A673 (cell line): ENCODE data around the gene GPR26. TPM values are rescaled to one million over a fixed set of nuclear protein-coding genes. Genes with fewer than 3 reads are reported as not detected.

Experiments used
- BruUV-seq: library from RNA; stranded (reverse); fragments of 400-500 nt; replicated peaks from 2 replicates; lab custom pipeline; 2021; lab: Mats Ljungman, UMichigan
- CTCF ChIA-PET: fragments of 300-600 bp; sonication (Branson Sonifier 250); formaldehyde crosslinking; loops from one replicate; lab custom pipeline; 2022; ENCODE audit warnings: antibody characterized with exemption; lab: Charles Lee
- POLR2A ChIA-PET: fragments of 300-600 bp; sonication (Branson Sonifier 250); formaldehyde crosslinking; loops from one replicate; lab custom pipeline; 2022; ENCODE audit warnings: antibody characterized with exemption; ENCODE audit not compliant: low non-redundant PET; lab: Charles Lee
- DNase-seq: peaks from one replicate; pipeline ENCODE4 v3.0.0-alpha.2; 2015; ENCODE audit warnings: low spot score
- H3K27ac ChIP-seq: fragments of 200-600 bp; sonication (generic); 2 replicates; pipeline ENCODE4 v1.5.1; 2016; ENCODE audit warnings: mixed run types, low read depth, mild to moderate bottlenecking, mixed read lengths, antibody characterized with exemption, low read length; ENCODE audit not compliant: poor library complexity, severe bottlenecking
- H3K27me3 ChIP-seq: fragments of 200-600 bp; sonication (generic); replicated peaks from 2 replicates; pipeline ENCODE4 v1.6.1; 2017; ENCODE audit warnings: mixed run types, low read depth, mild to moderate bottlenecking, mixed read lengths, antibody characterized with exemption, low read length; ENCODE audit not compliant: insufficient read depth, poor library complexity
- H3K36me3 ChIP-seq: fragments of 200-600 bp; sonication (generic); 2 replicates; pipeline ENCODE4 v1.6.1; 2016; ENCODE audit warnings: mixed run types, mild to moderate bottlenecking, mixed read lengths, antibody characterized with exemption, low read length; ENCODE audit not compliant: insufficient read depth, poor library complexity, severe bottlenecking
- H3K4me1 ChIP-seq: fragments of 200-600 bp; sonication (generic); 2 replicates; pipeline ENCODE4 v1.6.1; 2017; ENCODE audit warnings: mixed run types, mild to moderate bottlenecking, mixed read lengths, antibody characterized with exemption, low read length; ENCODE audit not compliant: insufficient read depth, poor library complexity, severe bottlenecking
- H3K4me3 ChIP-seq: fragments of 200-600 bp; sonication (generic); 2 replicates; pipeline ENCODE4 v1.5.1; 2016; ENCODE audit warnings: low read depth, mixed run types, mild to moderate bottlenecking, mixed read lengths, low read length; ENCODE audit not compliant: poor library complexity, severe bottlenecking
- H3K9me3 ChIP-seq: fragments of 200-600 bp; sonication (generic); 2 replicates; pipeline ENCODE4 v1.6.1; 2016; ENCODE audit warnings: mixed run types, low read depth, mild to moderate bottlenecking, mixed read lengths, antibody characterized with exemption, low read length; ENCODE audit not compliant: poor library complexity, severe bottlenecking
- CTCF ChIP-seq: fragments of 300-800, 200-600 bp; sonication (generic); conservative IDR thresholded peaks from 2 replicates; pipeline ENCODE4 v1.5.1; 2017; ENCODE audit warnings: low read depth, mild to moderate bottlenecking, antibody characterized with exemption, low read length, moderate library complexity, mixed read lengths
- EZH2 ChIP-seq: fragments of 200-600 bp; sonication (generic); IDR thresholded peaks from 2 replicates; pipeline ENCODE4 v1.6.1; 2017; ENCODE audit warnings: borderline replicate concordance, low read depth, mild to moderate bottlenecking, mixed read lengths, antibody characterized with exemption, low read length; ENCODE audit not compliant: poor library complexity, severe bottlenecking
- intact Hi-C: fragments of 100-400 bp; cut with micrococcal nuclease; formaldehyde crosslinking; loops from one replicate; pipeline ENCODE4 v1.10.0; 2022; ENCODE audit not compliant: unreplicated experiment
- total RNA-seq: library from RNA; stranded (reverse); gene quantifications from 2 replicates; pipeline ENCODE4 v1.2.3, GENCODE V29; 2021

The GPR26 gene
- total RNA-seq, 1 experiment from 2014 or later, result not detected

GRCh38 chr10:123669886-123670285 lies 3.7 kb downstream of the GPR26 start:
- ChIA-PET POLR2A (interaction anchor here (0.5 kb wide), 1 partner anchor 11 kb away, joined by 15 read pairs; no protein-coding TSS in a partner anchor), CTCF (no interaction called here)
- TF ChIP-seq EZH2, result no peak
- no TSS peak for BruUV-seq
- Histone ChIP-seq H3K4me1 (no peaks in the 10 kb centered on the region), H3K4me3 (no peak overlapping the region), H3K9me3 (no peaks in the 10 kb centered on the region), H3K27me3 (peaks cover 83% of the 10 kb centered on the region), H3K27ac (no peak overlapping the region), H3K36me3 (no peaks in the 10 kb centered on the region)
- no peak for DNase-seq
- intact Hi-C loops, result no loop called here

- no TSS peak for BruUV-seq
- H3K27ac ChIP-seq, result no peak overlapping the region
- H3K4me3 ChIP-seq, result no peak overlapping the region
- H3K27me3 ChIP-seq, result peaks cover 57% of the 10 kb centered on the region
- ChIA-PET POLR2A (no interaction called here), CTCF (no interaction called here)
- intact Hi-C loops, result no loop called here
- no peak for DNase-seq
- TF ChIP-seq CTCF (no peak), EZH2 (no peak)
- no peaks in the 10 kb centered on the region for H3K9me3 ChIP-seq
- no peaks in the 10 kb centered on the region for H3K36me3 ChIP-seq
- no peaks in the 10 kb centered on the region for H3K4me1 ChIP-seq
Observed at GRCh38 chr10:123673198-123673597, 7.0 kb downstream of the GPR26 start.

DNA sequence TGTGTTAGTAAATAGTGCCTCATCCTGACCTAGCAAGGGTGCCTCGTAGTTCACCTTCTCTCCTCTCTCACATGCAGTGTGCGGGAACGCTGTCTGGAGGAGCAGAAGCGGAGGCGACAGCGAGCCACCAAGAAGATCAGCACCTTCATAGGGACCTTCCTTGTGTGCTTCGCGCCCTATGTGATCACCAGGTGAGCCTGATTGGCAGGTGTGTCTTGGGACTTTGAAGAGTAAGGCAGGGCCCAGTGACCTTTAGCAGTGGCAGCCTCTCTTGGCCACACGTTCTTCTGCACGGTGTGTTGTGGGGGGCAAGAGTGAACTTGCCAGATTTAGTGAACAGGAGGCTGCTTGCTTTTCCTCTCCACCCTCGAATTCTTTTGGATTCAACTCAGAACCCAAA lies 8.6 kb downstream of the GPR26 start:
- CTCF ChIA-PET, result no interaction called here
- POLR2A ChIA-PET, result no interaction called here
- H3K4me3 ChIP-seq, result no peak overlapping the region
- BruUV-seq, result no TSS peak
- no peak overlapping the region for H3K27ac ChIP-seq
- TF ChIP-seq CTCF, result no peak
- no peak for TF ChIP-seq EZH2
- H3K27me3 ChIP-seq, result peaks cover 53% of the 10 kb centered on the region
- no peaks in the 10 kb centered on the region for H3K4me1 ChIP-seq
- no peaks in the 10 kb centered on the region for H3K36me3 ChIP-seq
- no peak for DNase-seq
- intact Hi-C loops, result no loop called here
- no peaks in the 10 kb centered on the region for H3K9me3 ChIP-seq

DNA sequence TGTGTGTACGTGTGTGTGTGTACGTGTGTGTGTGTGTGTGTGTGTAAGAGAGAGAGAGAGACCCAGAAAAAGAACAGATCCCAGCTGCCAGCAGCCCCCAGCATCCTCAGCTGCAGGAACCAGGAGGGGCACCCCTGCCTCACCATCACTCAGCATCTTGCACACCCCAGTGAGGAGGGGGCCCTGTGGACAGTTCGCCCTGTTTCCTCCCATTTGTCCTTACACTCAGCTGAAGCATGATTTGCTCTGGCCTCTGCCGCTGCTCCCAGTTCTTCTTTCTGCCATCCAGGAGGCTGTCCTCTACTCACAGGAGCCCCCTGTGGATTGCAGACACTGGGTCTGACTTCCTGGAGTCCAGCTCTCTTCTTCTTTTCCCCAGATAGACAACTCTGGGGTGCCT lies 9.7 kb downstream of the GPR26 start:
- intact Hi-C loops, result no loop called here
- CTCF ChIA-PET, result no interaction called here

More for the DNA sequence above, 9.7 kb downstream of the GPR26 start:
- Histone ChIP-seq H3K4me3 (no peak overlapping the region), H3K9me3 (no peaks in the 10 kb centered on the region), H3K27ac (no peak overlapping the region), H3K27me3 (peaks cover 42% of the 10 kb centered on the region), H3K4me1 (no peaks in the 10 kb centered on the region), H3K36me3 (no peaks in the 10 kb centered on the region)
- POLR2A ChIA-PET, result no interaction called here
- TF ChIP-seq EZH2, result no peak
- no peak for TF ChIP-seq CTCF
- BruUV-seq, result no TSS peak
- DNase-seq, result no peak
